Spinal cord (tissue), 10 donors: ENCODE measurements around the gene BMPER. TPM values are rescaled to one million over a fixed set of nuclear protein-coding genes. Genes with fewer than 3 reads are reported as not detected.

Experiments
- DNase-seq, 6 donors: peaks; one replicate each; pipeline versions ENCODE4 v3.0.0 to v3.0.0-alpha.2; 2013 to 2015; ENCODE audit warnings: low spot score in 6 of 6, low read depth in 4 of 6
- H3K27ac ChIP-seq: one replicate; pipeline ENCODE4 v1.5.1; 2013; ENCODE audit warnings: low read depth, low read length, control low read depth
- H3K27me3 ChIP-seq: one replicate; pipeline ENCODE4 v1.6.1; 2013; ENCODE audit warnings: low read length; ENCODE audit not compliant: control insufficient read depth, insufficient read depth
- H3K36me3 ChIP-seq: one replicate; pipeline ENCODE4 v1.6.1; 2013; ENCODE audit warnings: low read length; ENCODE audit not compliant: control insufficient read depth, insufficient read depth
- H3K4me1 ChIP-seq: one replicate; pipeline ENCODE4 v1.6.1; 2013; ENCODE audit warnings: low read length; ENCODE audit not compliant: control insufficient read depth, insufficient read depth
- H3K4me3 ChIP-seq: one replicate; pipeline ENCODE4 v1.5.1; 2013; ENCODE audit warnings: low read depth, low read length, control low read depth
- H3K9me3 ChIP-seq: one replicate; pipeline ENCODE4 v1.6.1; 2013; ENCODE audit warnings: low read length; ENCODE audit not compliant: control insufficient read depth, insufficient read depth
- WGBS: methylation state at CpG from one replicate; pipeline ENCODE4 v1.1.5; 2013; ENCODE audit warnings: missing lambda C conversion rate; ENCODE audit not compliant: insufficient coverage; 5-methylcytosine and 5-hydroxymethylcytosine counted together
- polyA plus RNA-seq, 2 donors: library from polyadenylated mRNA; unstranded; fragments of 120-200 nt; gene quantifications; one replicate each; pipeline ENCODE4 v1.2.1, GENCODE V29; 2013; ENCODE audit not compliant: insufficient read length in 2 of 2
- total RNA-seq, 2 donors: library from RNA; depleted of rRNA in 1 of 2; stranded (reverse); fragments of 120-200 nt in 1 of 2; fragments of >200 nt in 1 of 2; gene quantifications; one replicate each; pipeline versions ENCODE4 v1.2.3 to v1.2.4, GENCODE V29; 2013 to 2014
- donor health status: healthy.

The BMPER gene
- total and polyA plus RNA-seq, 4 donors: 16.8 to 36.3 (median 29.1) TPM

DNA sequence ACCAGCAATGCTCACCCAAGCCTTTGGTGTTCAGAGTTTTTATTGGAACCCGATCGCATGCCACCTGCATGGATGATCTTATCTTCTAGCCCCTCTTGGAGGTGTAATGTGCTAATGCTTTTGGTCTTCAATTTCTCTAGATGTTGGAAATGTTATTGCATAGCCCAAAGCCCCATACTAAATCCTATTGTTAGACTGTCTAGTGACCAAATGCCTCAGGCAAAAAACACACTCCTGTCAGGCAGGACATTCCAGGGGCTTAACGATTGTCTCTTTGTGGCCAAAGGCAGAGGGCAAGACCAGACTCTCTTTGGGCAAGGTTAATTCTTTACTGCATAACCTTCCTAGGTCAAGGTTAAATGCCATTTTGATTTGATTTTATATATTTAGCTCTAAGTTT is 187.9 kb downstream of the BMPER start:
- no CpG with 5 or more reads among the region's 3 CpGs for WGBS

GRCh38 chr7:34096198-34096651 is 190.9 kb downstream of the BMPER start:
- H3K27ac ChIP-seq: no peak overlapping the region
- no peaks in the 10 kb centered on the region for H3K9me3 ChIP-seq
- 37% methylated on average over 4 of the region's 4 CpGs for WGBS
- peak in 1 of 6 donors; percentile 43 for DNase-seq
- peaks cover 7% of the 10 kb centered on the region for H3K4me1 ChIP-seq
- H3K36me3 ChIP-seq: no peaks in the 10 kb centered on the region
- H3K27me3 ChIP-seq: no peaks in the 10 kb centered on the region
- no peak overlapping the region for H3K4me3 ChIP-seq

More for the DNA sequence above, 187.9 kb downstream of the BMPER start:
- H3K9me3 ChIP-seq: no peaks in the 10 kb centered on the region
- H3K27me3 ChIP-seq: no peaks in the 10 kb centered on the region
- H3K4me3 ChIP-seq: no peak overlapping the region
- peaks cover 9% of the 10 kb centered on the region for H3K4me1 ChIP-seq
- no peaks in the 10 kb centered on the region for H3K36me3 ChIP-seq
- no peak overlapping the region for H3K27ac ChIP-seq
- no peak for DNase-seq

DNA sequence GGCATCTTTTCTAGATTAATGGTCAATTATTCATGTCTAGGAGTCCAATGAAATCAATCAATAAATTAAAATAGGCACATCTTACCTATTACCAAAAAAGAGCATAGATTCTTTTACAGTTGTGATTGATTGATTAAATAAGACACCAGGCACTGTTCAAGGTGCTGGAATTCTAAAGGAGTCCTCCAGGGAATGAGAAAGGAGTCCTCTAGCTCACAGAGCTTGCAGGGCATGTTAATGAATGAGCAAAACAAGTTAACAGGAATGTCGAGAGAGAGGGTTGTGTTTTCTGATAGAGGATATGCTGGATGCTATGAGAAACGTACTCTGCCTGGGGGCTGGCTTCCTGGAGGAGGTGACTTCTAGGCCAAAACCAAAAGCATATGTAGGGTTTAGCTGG is 191.4 kb downstream of the BMPER start:
- no peak for DNase-seq
- no peak overlapping the region for H3K4me3 ChIP-seq
- H3K9me3 ChIP-seq: no peaks in the 10 kb centered on the region
- no peaks in the 10 kb centered on the region for H3K36me3 ChIP-seq
- whole genome bisulfite sequencing: 48% methylated on average over 2 of the region's 2 CpGs
- no peak overlapping the region for H3K27ac ChIP-seq
- peaks cover 7% of the 10 kb centered on the region for H3K4me1 ChIP-seq
- no peaks in the 10 kb centered on the region for H3K27me3 ChIP-seq

GRCh38 chr7:34100661-34101060 is 195.3 kb downstream of the BMPER start:
- no peaks in the 10 kb centered on the region for H3K36me3 ChIP-seq
- H3K9me3 ChIP-seq: no peaks in the 10 kb centered on the region
- DNase-seq: no peak
- H3K27ac ChIP-seq: no peak overlapping the region
- H3K4me1 ChIP-seq: peaks cover 7% of the 10 kb centered on the region
- no peak overlapping the region for H3K4me3 ChIP-seq
- 73% methylated on average over 2 of the region's 4 CpGs for WGBS
- no peaks in the 10 kb centered on the region for H3K27me3 ChIP-seq

DNA sequence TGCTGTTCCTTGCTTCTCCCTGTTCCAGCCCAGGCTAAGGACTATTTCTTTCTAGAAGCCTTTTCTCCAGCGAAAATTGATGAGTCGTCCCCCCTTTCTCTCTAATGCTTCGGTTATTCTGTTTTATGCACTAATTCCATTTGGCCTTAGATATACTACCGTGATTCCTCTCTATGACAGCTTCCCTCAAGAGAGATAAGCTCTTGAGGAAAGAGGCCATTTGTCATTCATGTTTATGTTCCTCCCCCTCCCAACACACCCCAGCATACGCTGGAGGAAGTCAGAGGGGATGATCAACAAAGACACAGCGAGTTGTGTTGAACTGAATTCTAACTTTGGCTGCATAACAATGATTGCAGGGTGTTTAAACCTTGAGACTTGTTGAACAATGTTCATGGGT is 198.8 kb downstream of the BMPER start:
- Histone ChIP-seq H3K4me1 (no peaks in the 10 kb centered on the region), H3K27ac (no peak overlapping the region), H3K9me3 (no peaks in the 10 kb centered on the region), H3K4me3 (no peak overlapping the region), H3K27me3 (no peaks in the 10 kb centered on the region), H3K36me3 (no peaks in the 10 kb centered on the region)
- WGBS: 80% methylated on average over 5 of the region's 6 CpGs
- DNase-seq: no peak

GRCh38 chr7:34104992-34105391 is 199.7 kb downstream of the BMPER start:
- Histone ChIP-seq H3K4me1 (no peaks in the 10 kb centered on the region), H3K9me3 (no peaks in the 10 kb centered on the region), H3K4me3 (no peak overlapping the region), H3K27ac (no peak overlapping the region), H3K36me3 (no peaks in the 10 kb centered on the region), H3K27me3 (no peaks in the 10 kb centered on the region)
- no CpG with 5 or more reads among the region's 1 CpG for WGBS
- DNase-seq: no peak

DNA sequence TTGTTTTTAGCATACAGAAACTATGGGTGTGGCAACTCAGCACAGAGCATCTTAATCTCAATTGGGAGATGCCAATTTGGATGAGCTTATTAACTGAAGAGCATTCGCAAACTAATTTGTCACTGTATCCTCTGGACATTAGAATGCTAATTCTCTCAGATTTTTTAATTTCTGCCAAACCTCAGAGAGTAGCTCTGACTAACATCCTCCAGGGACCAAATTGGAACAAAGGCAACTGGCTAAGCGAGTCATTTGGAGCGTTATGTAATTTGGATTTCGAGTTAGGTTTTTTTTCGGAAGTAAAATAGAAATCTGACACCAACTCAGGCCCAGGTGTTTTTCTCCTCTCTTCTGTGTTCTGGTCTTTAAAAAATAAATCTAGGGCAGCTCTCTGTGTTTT is 201.9 kb downstream of the BMPER start:
- 73% methylated on average over 3 of the region's 5 CpGs for WGBS
- peak in 2 of 6 donors; percentile 27 to 62 for DNase-seq
- Histone ChIP-seq H3K9me3 (no peaks in the 10 kb centered on the region), H3K4me1 (no peaks in the 10 kb centered on the region), H3K27ac (no peak overlapping the region), H3K36me3 (no peaks in the 10 kb centered on the region), H3K4me3 (no peak overlapping the region), H3K27me3 (no peaks in the 10 kb centered on the region)

DNA sequence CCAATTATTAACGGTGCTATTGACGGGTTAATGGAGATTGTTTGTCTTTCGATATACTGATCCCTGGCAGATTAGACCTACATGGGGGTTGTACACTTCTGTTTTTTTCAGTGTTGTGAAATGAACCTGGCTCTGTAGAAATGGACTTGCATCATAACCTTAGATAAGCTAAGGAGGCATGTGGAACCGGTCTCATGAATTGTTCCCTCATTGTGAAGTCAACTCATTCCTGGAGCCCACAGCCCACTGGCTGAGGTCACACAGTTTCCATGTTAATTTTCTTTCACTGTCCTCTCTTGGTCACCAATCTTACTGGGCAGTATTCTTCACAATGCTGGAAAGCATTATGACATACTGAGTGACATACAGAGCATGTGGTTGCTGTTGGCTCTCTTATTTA is 202.8 kb downstream of the BMPER start:
- WGBS: 83% methylated on average over 4 of the region's 4 CpGs
- H3K27me3 ChIP-seq: no peaks in the 10 kb centered on the region
- H3K4me3 ChIP-seq: no peak overlapping the region
- no peaks in the 10 kb centered on the region for H3K4me1 ChIP-seq
- no peaks in the 10 kb centered on the region for H3K9me3 ChIP-seq
- no peak for DNase-seq
- no peaks in the 10 kb centered on the region for H3K36me3 ChIP-seq
- no peak overlapping the region for H3K27ac ChIP-seq

GRCh38 chr7:34109936-34110780 is 204.8 kb downstream of the BMPER start:
- H3K4me3 ChIP-seq: no peak overlapping the region
- H3K36me3 ChIP-seq: no peaks in the 10 kb centered on the region
- H3K27me3 ChIP-seq: no peaks in the 10 kb centered on the region
- H3K4me1 ChIP-seq: no peaks in the 10 kb centered on the region
- H3K27ac ChIP-seq: no peak overlapping the region
- peak in 1 of 6 donors; percentile 32 for DNase-seq
- 80% methylated on average over 6 of the region's 8 CpGs for WGBS
- H3K9me3 ChIP-seq: no peaks in the 10 kb centered on the region

GRCh38 chr7:34111031-34111430 is 205.7 kb downstream of the BMPER start:
- Histone ChIP-seq H3K27me3 (no peaks in the 10 kb centered on the region), H3K27ac (no peak overlapping the region), H3K9me3 (no peaks in the 10 kb centered on the region), H3K4me1 (no peaks in the 10 kb centered on the region), H3K36me3 (no peaks in the 10 kb centered on the region), H3K4me3 (no peak overlapping the region)
- 74% methylated on average over 3 of the region's 3 CpGs for WGBS
- DNase-seq: no peak
